HG03520 (cell line): ENCODE measurements around the gene WFDC11.
"Not testable (repeated sequence)": the region's sequence is repeated elsewhere in the genome, so short reads cannot be mapped to it uniquely, and the experiment has no call there.

ENCODE experiments used
- ATAC-seq: cut with Tn5 transposase; IDR thresholded peaks from one replicate; pipeline ENCODE4 v1.9.1; 2021; ENCODE audit warnings: mild to moderate bottlenecking, moderate library complexity; ENCODE audit not compliant: unreplicated experiment

WFDC11 gene

DNA sequence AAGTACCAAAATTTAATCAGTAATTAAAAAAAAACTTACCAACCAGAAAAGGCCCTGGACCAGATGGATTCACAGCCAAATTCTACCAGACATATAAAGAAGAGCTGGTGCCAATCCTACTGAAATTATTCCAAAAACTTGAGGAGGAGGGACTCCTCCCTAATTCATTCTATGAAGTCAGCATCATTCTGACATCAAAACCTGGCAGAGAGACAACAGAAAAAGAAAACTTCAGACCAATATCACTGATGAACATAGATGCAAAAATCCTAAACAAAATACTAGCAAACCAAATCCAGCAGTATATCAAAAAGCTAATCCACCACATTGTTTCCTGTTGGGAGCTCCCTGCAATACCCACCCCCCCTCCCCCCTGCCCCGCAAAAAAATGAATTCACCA, at the start of gene WFDC11:
Gene WFDC11, minus strand, starts transcription at position 101 of the 400 bp plus-strand sequence. CDS start 19,639 bp downstream, outside the sequence.
- no peak for ATAC-seq

GRCh38 chr20:45716141-45716688, 46.2 kb upstream of the WFDC11 start:
- not testable (repeated sequence) for ATAC-seq

GRCh38 chr20:45704969-45705637, 35.1 kb upstream of the WFDC11 start, which contains the start of gene WFDC10B:
TSS of gene WFDC10B (minus strand) at chr20:45705019. CDS start at chr20:45685992, 19,027 bp downstream.
- no peak for ATAC-seq

DNA sequence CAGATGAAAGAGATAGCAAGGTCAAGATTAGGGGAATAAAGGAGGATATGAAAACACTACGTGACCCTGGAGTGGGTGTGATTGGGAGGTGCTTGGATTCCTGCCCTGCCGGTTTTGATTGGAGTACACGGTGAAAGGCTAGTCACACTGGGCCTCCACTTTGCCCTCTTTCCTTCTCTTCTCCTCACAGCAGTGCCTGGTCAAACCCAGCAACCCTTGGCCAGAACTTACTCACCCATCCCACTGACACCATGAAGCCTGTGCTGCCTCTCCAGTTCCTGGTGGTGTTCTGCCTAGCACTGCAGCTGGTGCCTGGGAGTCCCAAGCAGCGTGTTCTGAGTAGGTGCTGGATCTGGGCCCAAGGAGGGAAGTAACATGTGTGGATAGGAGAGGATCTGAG, 31.8 kb upstream of the WFDC11 start, which contains the start of gene WFDC13:
Gene WFDC13, plus strand, starts transcription at position 166 of the 400 bp plus-strand sequence. Its CDS starts 86 bp downstream, at position 252.
- ATAC-seq: no peak

GRCh38 chr20:45701104-45701503, 31.1 kb upstream of the WFDC11 start:
- no peak for ATAC-seq

GRCh38 chr20:45695496-45695895, 25.5 kb upstream of the WFDC11 start:
- no peak for ATAC-seq

DNA sequence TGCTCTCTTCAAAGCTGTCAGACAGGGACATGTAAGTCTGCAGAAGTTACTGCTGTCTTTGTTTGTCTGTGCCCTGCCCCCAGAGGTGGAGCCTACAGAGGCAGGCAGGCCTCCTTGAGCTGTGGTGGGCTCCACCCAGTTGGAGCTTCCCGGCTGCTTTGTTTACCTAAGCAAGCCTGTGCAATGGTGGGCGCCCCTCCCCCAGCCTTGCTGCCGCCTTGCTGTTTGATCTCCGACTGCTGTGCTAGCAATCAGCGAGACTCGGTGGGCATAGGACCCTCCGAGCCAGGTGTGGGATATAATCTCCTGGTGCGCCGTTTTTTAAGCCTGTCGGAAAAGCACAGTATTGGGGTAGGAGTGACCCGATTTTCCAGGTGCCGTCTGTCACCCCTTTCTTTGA, 23.3 kb upstream of the WFDC11 start:
- ATAC-seq: not testable (repeated sequence)

DNA sequence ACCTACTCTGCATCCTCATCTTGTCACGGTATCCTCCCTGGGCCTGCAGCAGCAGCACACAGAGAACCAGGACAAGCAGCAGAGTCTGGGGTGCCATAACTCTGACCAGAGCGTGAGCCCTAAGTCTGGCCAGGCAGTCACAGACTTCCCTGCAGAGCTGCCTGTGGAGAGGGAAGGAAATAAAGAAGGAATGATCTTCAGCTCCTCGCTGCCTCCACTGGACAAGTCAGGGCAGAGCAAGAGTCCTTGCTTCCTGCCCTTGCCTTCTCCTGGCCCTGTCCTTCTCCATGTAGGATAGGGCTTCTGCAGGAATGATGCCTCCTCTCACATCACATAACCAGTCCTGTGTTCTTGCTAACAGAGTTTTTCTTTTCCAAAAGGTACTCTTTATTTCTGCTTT, 15.9 kb upstream of the WFDC11 start:
- no peak for ATAC-seq

GRCh38 chr20:45679650-45680049, 9.6 kb upstream of the WFDC11 start:
- no peak for ATAC-seq

DNA sequence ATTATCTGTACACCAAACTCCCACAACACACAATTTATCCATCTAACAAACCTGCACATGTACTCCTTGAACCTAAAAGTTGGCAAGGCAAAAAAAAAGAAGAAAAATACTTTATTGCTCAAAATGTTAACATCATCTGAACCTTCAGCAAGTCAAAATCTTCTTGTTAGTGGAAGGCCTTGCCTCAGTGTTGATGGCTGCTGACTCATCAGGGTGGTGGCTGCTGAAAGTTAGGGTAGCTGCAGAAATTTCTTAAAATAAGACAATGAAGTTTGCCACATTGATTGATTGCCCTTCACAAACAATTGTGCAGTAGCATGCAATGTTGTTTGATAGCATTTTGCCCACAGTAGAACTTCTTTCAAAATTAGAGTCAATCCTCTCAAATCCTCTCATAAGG, 2.7 kb upstream of the WFDC11 start:
- no peak for ATAC-seq

GRCh38 chr20:45657038-45657437, 13.0 kb downstream of the WFDC11 start:
- not testable (repeated sequence) for ATAC-seq

DNA sequence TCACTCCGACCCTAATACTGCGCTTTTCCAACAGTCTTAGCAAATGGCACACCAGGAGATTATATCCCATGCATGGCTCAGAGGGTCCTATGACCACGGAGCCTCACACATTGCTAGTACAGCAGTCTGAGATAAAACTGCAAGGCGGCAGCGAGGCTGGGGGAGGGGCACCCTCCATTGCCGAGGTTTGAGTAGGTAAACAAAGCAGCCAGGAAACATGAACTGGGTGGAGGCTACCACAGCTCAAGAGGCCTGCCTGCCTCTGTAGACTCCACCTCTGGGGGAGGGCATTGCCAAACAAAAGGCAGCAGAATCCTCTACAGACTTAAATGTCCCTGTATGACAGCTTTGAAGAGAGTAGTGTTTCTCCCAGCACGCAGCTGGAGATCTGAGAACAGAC, 18.3 kb downstream of the WFDC11 start:
- not testable (repeated sequence) for ATAC-seq

GRCh38 chr20:45649312-45649863, 20.7 kb downstream of the WFDC11 start:
- ATAC-seq: no peak

DNA sequence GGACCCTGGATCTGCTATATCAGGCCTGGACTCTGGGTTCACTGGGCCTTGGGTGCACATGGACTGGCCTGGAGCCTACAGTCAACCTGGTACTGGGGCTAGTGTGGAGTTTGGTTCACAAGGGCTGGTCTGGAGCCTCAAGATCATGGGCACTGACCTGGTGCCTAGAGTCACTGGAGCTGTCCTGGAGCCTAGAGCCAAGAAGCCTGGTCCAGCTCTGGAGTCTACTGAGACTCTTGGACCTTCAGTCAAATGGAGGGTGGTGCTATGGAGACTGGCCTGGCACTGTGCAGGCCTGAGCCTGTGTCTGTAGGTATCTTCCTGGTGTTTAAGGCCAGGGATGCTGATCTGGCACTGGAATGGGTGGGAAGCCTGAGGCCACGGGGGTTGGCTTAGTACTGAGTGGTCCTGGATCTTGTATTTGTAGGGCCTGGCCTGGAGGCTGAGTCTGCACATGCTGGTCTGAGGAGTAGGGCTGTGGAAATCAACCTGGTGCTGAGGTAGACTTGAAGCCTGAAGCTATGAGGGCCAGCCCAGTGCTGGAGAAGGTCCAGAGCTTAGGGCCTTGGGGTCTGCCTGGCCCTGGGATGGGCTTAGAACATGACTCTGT, 22.5 kb downstream of the WFDC11 start:
- ATAC-seq: no peak

DNA sequence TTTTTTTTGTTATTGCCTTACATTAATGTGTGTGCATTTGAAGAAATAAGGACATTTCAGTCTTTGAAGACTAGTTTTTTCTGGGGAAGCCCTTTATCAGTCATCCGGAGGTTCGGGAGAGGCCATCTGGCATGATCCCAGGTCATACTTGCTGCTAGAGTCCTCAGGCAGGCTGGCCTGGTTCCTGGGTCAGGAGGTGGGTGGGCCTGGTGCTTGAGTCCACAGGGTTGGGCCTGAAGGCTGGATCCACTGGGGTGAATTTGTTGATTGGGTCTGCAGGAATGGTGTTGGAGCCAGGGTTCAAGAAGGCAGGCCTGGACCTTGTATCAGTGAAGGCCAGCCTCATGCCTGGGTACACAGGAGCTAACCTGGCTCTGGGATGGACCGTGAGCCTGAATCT, 23.2 kb downstream of the WFDC11 start:
- ATAC-seq: no peak

DNA sequence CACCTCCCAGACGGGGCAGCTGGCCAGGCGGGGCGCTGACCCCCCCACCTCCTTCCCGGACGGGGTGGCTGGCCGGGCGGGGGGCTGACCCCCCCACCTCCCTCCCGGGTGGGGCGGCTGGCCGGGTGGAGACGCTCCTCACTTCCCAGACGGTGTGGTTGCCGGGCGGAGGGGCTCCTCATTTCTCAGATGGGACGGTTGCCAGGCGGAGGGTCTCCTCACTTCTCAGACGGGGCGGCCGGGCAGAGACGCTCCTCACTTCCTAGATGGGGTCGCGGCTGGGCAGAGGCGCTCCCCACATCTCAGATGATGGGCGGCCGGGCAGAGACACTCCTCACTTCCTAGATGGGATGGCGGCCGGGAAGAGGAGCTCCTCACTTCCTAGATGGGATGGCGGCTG, 24.2 kb downstream of the WFDC11 start:
- ATAC-seq: not testable (repeated sequence)

GRCh38 chr20:45641076-45641475, 29.0 kb downstream of the WFDC11 start:
- ATAC-seq: not testable (repeated sequence)

GRCh38 chr20:45639687-45640086, 30.4 kb downstream of the WFDC11 start:
- ATAC-seq: no peak

GRCh38 chr20:45636513-45636912, 33.5 kb downstream of the WFDC11 start:
- no peak for ATAC-seq

- ATAC-seq: no peak
Observed at GRCh38 chr20:45631184-45631583, 38.9 kb downstream of the WFDC11 start, which contains the start of gene WFDC9. TSS of gene WFDC9 (minus strand) at chr20:45631284. CDS start at chr20:45610181, 21,103 bp downstream.

GRCh38 chr20:45630371-45630770, 39.7 kb downstream of the WFDC11 start:
- no peak for ATAC-seq
